H7 (cell line): ENCODE data around the gene GALNT9. TPM values are rescaled to one million over a fixed set of nuclear protein-coding genes. Genes with fewer than 3 reads are reported as not detected.
A peak's percentile ranks its signal among the peaks of the same experiment; 100 is the strongest.
"Not testable (repeated sequence)": the region's sequence is repeated elsewhere in the genome, so short reads cannot be mapped to it uniquely, and the experiment has no call there.

Experiments
- DNase-seq: peaks from one replicate; pipeline ENCODE4 v3.0.0; 2012
- H3K27me3 ChIP-seq: 2 replicates; pipeline ENCODE4 v1.6.0; 2011; ENCODE audit warnings: mild to moderate bottlenecking, low read length; ENCODE audit not compliant: control insufficient read depth, insufficient read depth
- H3K36me3 ChIP-seq: replicated peaks from 2 replicates; pipeline ENCODE4 v1.5.1; 2011; ENCODE audit warnings: low read length; ENCODE audit not compliant: control insufficient read depth, insufficient read depth
- H3K4me3 ChIP-seq: 2 replicates; pipeline ENCODE4 v1.5.1; 2011; ENCODE audit warnings: low read depth, mild to moderate bottlenecking, control low read depth, low read length, moderate library complexity; ENCODE audit not compliant: insufficient read depth
- total RNA-seq: library from RNA; depleted of rRNA; stranded (reverse); fragments of >200 nt; shearing (Covaris generic); gene quantifications from 2 replicates; pipeline ENCODE4 v1.2.3, GENCODE V29; 2014

The GALNT9 gene
- total RNA-seq, 1 experiment from 2014 or later: 0.45 TPM

- no peak for DNase-seq
- no peak overlapping the region for H3K4me3 ChIP-seq
- H3K36me3 ChIP-seq: no peaks in the 10 kb centered on the region
- no peaks in the 10 kb centered on the region for H3K27me3 ChIP-seq
These were observed 53.1 kb downstream of the GALNT9 start for GRCh38 chr12:132276066-132276826.

GRCh38 chr12:132275631-132276030 lies 53.8 kb downstream of the GALNT9 start:
- H3K4me3 ChIP-seq: no peak overlapping the region
- DNase-seq: no peak
- H3K27me3 ChIP-seq: no peaks in the 10 kb centered on the region
- no peaks in the 10 kb centered on the region for H3K36me3 ChIP-seq

DNA sequence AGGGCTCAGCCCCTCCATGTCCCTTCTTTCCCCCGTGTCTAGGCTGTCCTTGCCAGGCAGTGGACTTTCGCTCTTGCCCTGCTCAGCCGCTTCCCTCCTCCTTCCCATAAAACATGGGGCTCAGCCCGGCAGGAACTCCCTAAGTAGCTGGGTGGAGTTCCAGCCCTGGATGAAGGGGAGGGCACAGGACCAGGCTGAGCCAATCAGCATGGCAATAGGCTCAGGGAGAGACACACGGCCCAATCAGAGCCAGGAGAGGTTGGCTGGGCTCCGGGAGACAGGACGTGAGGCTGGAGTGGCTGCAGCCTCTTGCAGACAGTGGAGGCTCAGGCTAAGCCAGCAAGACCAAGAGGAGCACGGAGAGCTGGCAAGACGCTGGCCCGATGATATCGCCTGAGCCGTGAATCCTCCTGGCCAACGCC lies 54.3 kb downstream of the GALNT9 start:
- no peak overlapping the region for H3K4me3 ChIP-seq
- H3K27me3 ChIP-seq: no peaks in the 10 kb centered on the region
- no peaks in the 10 kb centered on the region for H3K36me3 ChIP-seq
- DNase-seq: peak; percentile 98

GRCh38 chr12:132273992-132274334 lies 55.4 kb downstream of the GALNT9 start:
- no peak for DNase-seq
- Histone ChIP-seq H3K4me3 (no peak overlapping the region), H3K36me3 (no peaks in the 10 kb centered on the region), H3K27me3 (no peaks in the 10 kb centered on the region; the same call in 1 of the 2 replicates)

GRCh38 chr12:132272711-132273110 lies 56.7 kb downstream of the GALNT9 start:
- no peak for DNase-seq
- no peaks in the 10 kb centered on the region; the same call in 1 of the 2 replicates for H3K27me3 ChIP-seq
- no peak overlapping the region for H3K4me3 ChIP-seq
- H3K36me3 ChIP-seq: no peaks in the 10 kb centered on the region

- H3K36me3 ChIP-seq: no peaks in the 10 kb centered on the region
- H3K27me3 ChIP-seq: no peaks in the 10 kb centered on the region; the same call in 1 of the 2 replicates
- H3K4me3 ChIP-seq: no peak overlapping the region
- no peak for DNase-seq
These were observed 57.7 kb downstream of the GALNT9 start for GRCh38 chr12:132271755-132272092.

DNA sequence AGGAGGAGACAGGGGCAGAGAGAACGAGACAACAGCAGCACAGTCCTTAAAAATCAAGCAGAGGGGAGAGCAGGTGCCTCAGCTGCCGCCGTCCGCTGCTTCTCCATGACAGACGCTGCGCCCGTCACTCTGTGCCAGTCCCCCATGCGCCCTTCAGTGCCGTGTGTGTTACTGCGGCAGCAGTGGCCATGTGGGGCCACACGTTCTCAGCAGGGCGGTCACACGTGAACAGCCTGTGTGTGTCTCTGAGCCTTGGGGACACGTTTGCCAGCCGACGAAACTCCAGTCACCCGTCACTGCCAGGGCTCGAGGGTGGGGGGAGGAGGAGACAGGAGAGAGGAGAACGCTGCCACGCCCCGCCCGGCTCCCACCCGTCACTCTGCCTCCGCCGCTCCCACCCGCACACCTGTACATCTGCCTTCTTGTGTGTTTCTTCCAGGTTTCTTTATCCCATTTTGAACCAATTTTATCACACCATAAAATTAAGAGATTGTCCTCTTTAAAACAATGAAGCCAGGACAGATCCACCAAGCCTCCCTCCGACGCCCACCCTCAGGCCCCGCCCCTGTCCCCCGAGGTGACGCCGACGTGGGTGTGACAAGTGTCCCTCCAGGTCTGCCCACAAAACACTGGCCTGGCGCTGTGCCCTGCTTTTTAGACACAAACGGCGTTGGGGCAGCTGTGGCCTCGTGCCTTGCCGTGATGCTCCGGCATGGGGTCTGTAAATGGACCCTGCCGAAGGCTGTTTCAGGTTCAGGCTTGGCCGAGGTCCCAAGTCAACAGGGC lies 58.2 kb downstream of the GALNT9 start:
- H3K27me3 ChIP-seq: no peaks in the 10 kb centered on the region; the same call in 1 of the 2 replicates
- no peak for DNase-seq
- H3K4me3 ChIP-seq: no peak overlapping the region
- H3K36me3 ChIP-seq: no peaks in the 10 kb centered on the region

DNA sequence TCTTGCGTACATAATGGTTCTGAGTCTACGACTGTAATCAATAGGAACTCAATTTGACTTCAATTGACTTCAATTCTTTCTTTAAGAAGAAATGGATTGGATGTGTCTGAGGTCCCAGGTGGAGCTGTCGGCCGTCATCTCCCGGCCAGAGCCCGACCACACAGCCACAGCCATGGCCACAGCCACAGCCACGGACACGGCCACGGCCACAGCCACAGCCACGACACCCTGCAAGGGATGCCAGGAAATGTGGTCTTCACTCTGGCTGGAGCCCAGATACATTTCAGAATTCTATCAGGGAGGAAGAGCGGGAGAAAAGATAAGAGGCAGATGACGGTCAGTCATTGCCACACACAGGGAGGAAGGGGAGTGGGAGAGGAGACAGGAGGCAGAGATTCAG lies 58.9 kb downstream of the GALNT9 start:
- Histone ChIP-seq H3K4me3 (no peak overlapping the region), H3K36me3 (no peaks in the 10 kb centered on the region), H3K27me3 (no peaks in the 10 kb centered on the region; the same call in 1 of the 2 replicates)
- DNase-seq: no peak

- Histone ChIP-seq H3K36me3 (no peaks in the 10 kb centered on the region), H3K4me3 (no peak overlapping the region), H3K27me3 (no peaks in the 10 kb centered on the region; the same call in 1 of the 2 replicates)
- DNase-seq: no peak
These were observed 60.0 kb downstream of the GALNT9 start for GRCh38 chr12:132269271-132269968.

DNA sequence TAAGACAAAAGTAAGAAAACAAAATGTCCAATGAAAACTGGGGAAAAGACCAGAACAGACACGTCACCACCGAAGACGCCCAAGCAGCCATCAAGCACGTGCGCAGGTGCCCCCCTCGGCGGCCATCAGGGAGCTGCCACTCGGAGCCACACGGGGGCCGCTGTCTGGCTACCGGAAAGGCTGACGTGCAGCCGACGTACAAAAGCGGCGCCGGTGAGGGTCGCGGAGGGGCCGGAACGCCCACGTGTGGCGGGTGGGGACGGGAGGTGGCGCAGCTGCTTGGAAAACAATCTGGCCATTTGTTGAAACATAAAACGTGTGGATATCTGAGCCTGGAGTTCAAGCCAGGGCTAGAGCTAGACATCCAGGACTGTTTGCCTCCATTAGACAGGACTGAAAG lies 60.7 kb downstream of the GALNT9 start:
- DNase-seq: no peak
- H3K27me3 ChIP-seq: no peaks in the 10 kb centered on the region; the same call in 1 of the 2 replicates
- H3K4me3 ChIP-seq: no peak overlapping the region
- no peaks in the 10 kb centered on the region for H3K36me3 ChIP-seq

GRCh38 chr12:132267873-132268272 lies 61.5 kb downstream of the GALNT9 start:
- H3K4me3 ChIP-seq: no peak overlapping the region
- no peak for DNase-seq
- no peaks in the 10 kb centered on the region; the same call in 1 of the 2 replicates for H3K27me3 ChIP-seq
- no peaks in the 10 kb centered on the region for H3K36me3 ChIP-seq

GRCh38 chr12:132266802-132267201 lies 62.6 kb downstream of the GALNT9 start:
- no peak for DNase-seq
- H3K36me3 ChIP-seq: no peaks in the 10 kb centered on the region
- no peak overlapping the region for H3K4me3 ChIP-seq
- no peaks in the 10 kb centered on the region; the same call in 1 of the 2 replicates for H3K27me3 ChIP-seq

DNA sequence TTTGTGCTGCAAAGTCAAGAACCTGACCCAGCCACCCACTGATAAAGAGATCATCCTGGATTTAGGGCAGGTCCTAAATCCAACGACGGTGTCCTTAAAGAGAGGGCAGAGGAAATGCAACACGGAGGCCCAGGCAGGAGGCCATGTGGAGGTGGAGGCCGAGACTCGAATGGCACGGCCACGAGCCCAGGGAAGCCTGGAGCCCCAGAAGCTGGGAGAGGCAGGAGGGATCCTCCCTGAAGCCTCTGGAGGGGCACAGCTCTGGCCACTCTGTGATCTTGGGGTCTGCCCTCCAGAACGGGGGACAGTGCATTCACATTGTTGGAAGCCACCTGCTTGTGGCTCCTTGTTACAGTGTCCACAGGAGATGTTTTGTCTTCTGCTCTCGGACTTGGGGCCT lies 63.0 kb downstream of the GALNT9 start:
- H3K36me3 ChIP-seq: no peaks in the 10 kb centered on the region
- no peak for DNase-seq
- H3K4me3 ChIP-seq: no peak overlapping the region
- H3K27me3 ChIP-seq: no peaks in the 10 kb centered on the region; the same call in 1 of the 2 replicates

GRCh38 chr12:132265822-132266221 lies 63.6 kb downstream of the GALNT9 start:
- not testable (repeated sequence) for H3K4me3 ChIP-seq, DNase-seq, H3K27me3 ChIP-seq, H3K36me3 ChIP-seq
